Activated CD8-positive, alpha-beta T cell treated with anti-CD3 and anti-CD28 coated beads for 36 hours (primary cell): ENCODE measurements around the gene DLG1. TPM values are rescaled to one million over a fixed set of nuclear protein-coding genes. Genes with fewer than 3 reads are reported as not detected.
A peak's percentile ranks its signal among the peaks of the same experiment; 100 is the strongest.

ENCODE experiments used
- ATAC-seq: fragments of 200-7000 bp; cut with Tn5 transposase; one replicate; pipeline ENCODE4 v1.10.0; 2021; ENCODE audit warnings: mild to moderate bottlenecking, moderate library complexity
- CTCF ChIA-PET: fragments of 350-600 bp; sonication (Branson Sonifier 250); formaldehyde crosslinking; loops from one replicate; lab custom pipeline; 2021; ENCODE audit warnings: antibody characterized with exemption; lab: Charles Lee
- POLR2A ChIA-PET: fragments of 350-600 bp; sonication (Branson Sonifier 250); formaldehyde crosslinking; loops from one replicate; lab custom pipeline; 2021; ENCODE audit warnings: antibody characterized with exemption; lab: Charles Lee
- DNase-seq: peaks from one replicate; pipeline ENCODE4 v3.0.0-alpha.2; 2020
- H3K27ac Mint-ChIP-seq: one replicate; pipeline ENCODE4 v1.8.0; 2021; ENCODE audit warnings: mild to moderate bottlenecking, mixed read lengths
- H3K27me3 Mint-ChIP-seq: one replicate; pipeline ENCODE4 v1.8.0; 2021; ENCODE audit warnings: mixed read lengths
- H3K36me3 Mint-ChIP-seq: one replicate; pipeline ENCODE4 v1.8.0; 2021; ENCODE audit warnings: low read depth, mixed read lengths
- H3K4me1 Mint-ChIP-seq: one replicate; pipeline ENCODE4 v1.8.0; 2021; ENCODE audit warnings: low read depth, mixed read lengths
- H3K4me3 Mint-ChIP-seq: one replicate; pipeline ENCODE4 v1.8.0; 2021; ENCODE audit warnings: mild to moderate bottlenecking, moderate library complexity, mixed read lengths
- H3K9me3 Mint-ChIP-seq: one replicate; pipeline ENCODE4 v1.8.0; 2021; ENCODE audit warnings: mixed read lengths
- CTCF ChIP-seq: fragments of 200-600 bp; IDR thresholded peaks from one replicate; pipeline ENCODE4 v1.8.0; 2022; ENCODE audit warnings: antibody characterized with exemption, mild to moderate bottlenecking
- intact Hi-C: fragments of 100-400 bp; cut with micrococcal nuclease; formaldehyde crosslinking; loops from one replicate; pipeline ENCODE4 v1.10.0; 2022
- total RNA-seq, 2 experiments: library from RNA; stranded (reverse); gene quantifications; one replicate each; pipeline ENCODE4 v1.2.3, GENCODE V29; 2021

The DLG1 gene
- total RNA-seq, 2 experiments from 2014 or later: 57.6 to 62.2 TPM

GRCh38 chr3:197305854-197306253 lies 7.4 kb upstream of the DLG1 start:
- DNase-seq (peak; percentile 53), ATAC-seq (peak; percentile 86)
- Mint-ChIP-seq H3K36me3 (no peaks in the 10 kb centered on the region), H3K4me1 (peaks cover 35% of the 10 kb centered on the region), H3K27ac (peak overlapping the region; percentile 25), H3K9me3 (no peaks in the 10 kb centered on the region), H3K4me3 (no peak overlapping the region), H3K27me3 (peaks cover 11% of the 10 kb centered on the region)
- ChIA-PET POLR2A (interaction anchor here (1.3 kb wide), 1 partner anchor 8 kb away, joined by 3 read pairs; no protein-coding TSS in a partner anchor), CTCF (no interaction called here)
- no peak for TF ChIP-seq CTCF
- intact Hi-C loops: no loop called here

GRCh38 chr3:197303452-197303851 lies 5.0 kb upstream of the DLG1 start:
- Mint-ChIP-seq H3K4me1 (peaks cover 20% of the 10 kb centered on the region), H3K27me3 (peaks cover 24% of the 10 kb centered on the region), H3K9me3 (no peaks in the 10 kb centered on the region), H3K27ac (no peak overlapping the region), H3K4me3 (no peak overlapping the region), H3K36me3 (no peaks in the 10 kb centered on the region)
- TF ChIP-seq CTCF: no peak
- ATAC-seq: no peak
- DNase-seq: no peak
- ChIA-PET CTCF (no interaction called here), POLR2A (no interaction called here)
- intact Hi-C loops: no loop called here

- intact Hi-C loops: no loop called here
- peaks cover 17% of the 10 kb centered on the region for H3K4me1 Mint-ChIP-seq
- H3K27ac Mint-ChIP-seq: no peak overlapping the region
- TF ChIP-seq CTCF: no peak
- DNase-seq: no peak
- no peak overlapping the region for H3K4me3 Mint-ChIP-seq
- no peaks in the 10 kb centered on the region for H3K36me3 Mint-ChIP-seq
- ChIA-PET CTCF (no interaction called here), POLR2A (interaction anchor here (0.6 kb wide), 1 partner anchor 10 kb away, joined by 3 read pairs; no protein-coding TSS in a partner anchor)
- H3K27me3 Mint-ChIP-seq: peaks cover 24% of the 10 kb centered on the region
- ATAC-seq: no peak
- no peaks in the 10 kb centered on the region for H3K9me3 Mint-ChIP-seq
Observed at GRCh38 chr3:197302696-197303341, 4.4 kb upstream of the DLG1 start.

- peaks cover under 1% of the 10 kb centered on the region for H3K36me3 Mint-ChIP-seq
- peaks cover 16% of the 10 kb centered on the region for H3K4me1 Mint-ChIP-seq
- no peak for ATAC-seq
- DNase-seq: no peak
- ChIA-PET POLR2A (no interaction called here), CTCF (interaction anchor here (0.8 kb wide), 1 partner anchor 46 kb away, joined by 3 read pairs; no protein-coding TSS in a partner anchor)
- intact Hi-C loops: no loop called here
- no peaks in the 10 kb centered on the region for H3K9me3 Mint-ChIP-seq
- H3K4me3 Mint-ChIP-seq: no peak overlapping the region
- TF ChIP-seq CTCF: no peak
- no peak overlapping the region for H3K27ac Mint-ChIP-seq
- peaks cover 24% of the 10 kb centered on the region for H3K27me3 Mint-ChIP-seq
Observed at GRCh38 chr3:197302033-197302432, 3.6 kb upstream of the DLG1 start.

- no peak for TF ChIP-seq CTCF
- intact Hi-C loops: no loop called here
Observed at GRCh38 chr3:197300361-197300760, 1.9 kb upstream of the DLG1 start.

More at GRCh38 chr3:197300361-197300760, 1.9 kb upstream of the DLG1 start:
- peaks cover 24% of the 10 kb centered on the region for H3K27me3 Mint-ChIP-seq
- DNase-seq: no peak
- CTCF ChIA-PET: no interaction called here
- no peak for ATAC-seq
- H3K4me3 Mint-ChIP-seq: no peak overlapping the region
- H3K27ac Mint-ChIP-seq: no peak overlapping the region
- peaks cover 15% of the 10 kb centered on the region for H3K4me1 Mint-ChIP-seq
- no peaks in the 10 kb centered on the region for H3K9me3 Mint-ChIP-seq
- H3K36me3 Mint-ChIP-seq: peaks cover 10% of the 10 kb centered on the region
- POLR2A ChIA-PET: no interaction called here
